Smooth muscle cell (in vitro differentiated cells): ENCODE measurements around the gene ANKRD65. TPM values are rescaled to one million over a fixed set of nuclear protein-coding genes. Genes with fewer than 3 reads are reported as not detected.

Experiments
- DNase-seq: peaks from one replicate; lab custom pipeline; 2025; ENCODE audit not compliant: unreplicated experiment; lab: John Stamatoyannopoulos, UW
- H2AFZ ChIP-seq: fragments of 200-600 bp; sonication (generic); 2 replicates; pipeline ENCODE4 v1.6.0; 2016; ENCODE audit warnings: antibody characterized with exemption, low read depth, mild to moderate bottlenecking
- H3F3A ChIP-seq: fragments of 200-600 bp; sonication (generic); 2 replicates; pipeline ENCODE4 v1.6.0; 2017; ENCODE audit warnings: antibody characterized with exemption, low read depth
- H3K27ac ChIP-seq: fragments of 200-600 bp; sonication (generic); 2 replicates; pipeline ENCODE4 v1.5.1; 2016; ENCODE audit warnings: low read depth, mild to moderate bottlenecking
- H3K27me3 ChIP-seq: fragments of 200-600 bp; sonication (generic); 2 replicates; pipeline ENCODE4 v1.6.1; 2016; ENCODE audit warnings: low read depth, mild to moderate bottlenecking
- H3K36me3 ChIP-seq: fragments of 200-600 bp; sonication (generic); 2 replicates; pipeline ENCODE4 v1.5.1; 2016; ENCODE audit warnings: low read depth
- H3K4me1 ChIP-seq: fragments of 200-600 bp; sonication (generic); 2 replicates; pipeline ENCODE4 v1.5.1; 2016; ENCODE audit warnings: low read depth
- H3K4me2 ChIP-seq: fragments of 200-600 bp; sonication (generic); 2 replicates; pipeline ENCODE4 v1.6.0; 2016; ENCODE audit warnings: mild to moderate bottlenecking
- H3K4me3 ChIP-seq: fragments of 200-600 bp; sonication (generic); 2 replicates; pipeline ENCODE4 v1.5.1; 2016; ENCODE audit warnings: mild to moderate bottlenecking
- H3K79me2 ChIP-seq: fragments of 200-600 bp; sonication (generic); 2 replicates; pipeline ENCODE4 v1.6.0; 2016; ENCODE audit warnings: low read depth, mild to moderate bottlenecking
- H3K9ac ChIP-seq: fragments of 200-600 bp; sonication (generic); 2 replicates; pipeline ENCODE4 v1.6.0; 2016; ENCODE audit warnings: low read depth
- H3K9me3 ChIP-seq: fragments of 200-600 bp; sonication (generic); replicated peaks from 2 replicates; pipeline ENCODE4 v1.5.1; 2016; ENCODE audit warnings: low read depth
- H4K20me1 ChIP-seq: fragments of 200-600 bp; sonication (generic); 2 replicates; pipeline ENCODE4 v1.6.0; 2016; ENCODE audit warnings: low read depth
- CTCF ChIP-seq: fragments of 200-600 bp; sonication (generic); IDR thresholded peaks from 2 replicates; pipeline ENCODE4 v1.5.1; 2017; ENCODE audit warnings: borderline replicate concordance, mild to moderate bottlenecking, antibody characterized with exemption; ENCODE audit not compliant: insufficient read depth, poor library complexity, severe bottlenecking
- WGBS: methylation state at CpG from one replicate; pipeline ENCODE4 v1.1.7; 2016; ENCODE audit warnings: low lambda C conversion rate; 5-methylcytosine and 5-hydroxymethylcytosine counted together
- polyA plus RNA-seq: library from polyadenylated mRNA; unstranded; fragments of >200 nt; fragmentation: Nextera tagmentation; extraction: Ambion mirVana; gene quantifications from 2 replicates; pipeline ENCODE4 v1.2.1, GENCODE V29; 2016
- total RNA-seq: library from RNA; depleted of rRNA; stranded (reverse); fragments of >200 nt; gene quantifications from 2 replicates; pipeline ENCODE4 v1.2.3, GENCODE V29; 2014

The ANKRD65 gene
- total and polyA plus RNA-seq, 2 experiments from 2014 or later = 6.1 to 10.1 TPM

DNA sequence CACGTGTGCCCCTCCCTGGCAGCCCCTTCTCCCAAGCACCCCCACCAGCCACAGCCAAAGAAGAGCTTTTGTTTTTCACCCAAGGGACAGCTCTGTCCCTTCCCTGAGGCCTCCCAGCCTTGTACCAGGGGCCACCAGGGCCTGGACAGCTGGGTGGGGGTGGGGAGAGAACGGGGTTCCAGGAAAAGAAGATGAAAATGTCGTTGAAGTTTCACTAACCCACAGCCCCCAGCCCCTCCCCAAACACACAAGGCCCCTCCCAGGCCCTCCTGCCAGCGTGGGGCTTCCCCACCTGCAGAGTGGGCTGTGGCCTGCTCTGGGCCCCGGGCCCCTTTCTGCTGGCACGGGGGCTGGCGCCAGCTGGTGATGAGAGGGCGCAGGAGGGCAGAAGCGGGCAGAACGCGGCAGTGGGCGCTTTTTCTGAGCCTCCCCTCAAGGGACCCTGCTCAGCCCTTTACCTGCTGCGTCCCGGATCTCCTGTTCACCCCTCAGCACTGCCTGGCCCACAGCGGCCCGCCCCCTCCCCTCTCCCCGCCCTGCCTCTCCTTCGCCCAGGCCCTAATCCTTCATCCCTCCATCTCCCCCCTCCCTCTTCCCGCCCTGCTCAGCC, 5.5 kb upstream of the ANKRD65 start:
- DNase-seq = no peak
- H4K20me1 ChIP-seq = no peaks in the 10 kb centered on the region
- H3K79me2 ChIP-seq = no peaks in the 10 kb centered on the region
- no peak overlapping the region for H3K4me3 ChIP-seq
- no peaks in the 10 kb centered on the region for H3K36me3 ChIP-seq
- H3F3A ChIP-seq = peaks cover 25% of the 10 kb centered on the region
- H3K27ac ChIP-seq = no peak overlapping the region
- 44% methylated on average over 12 of the region's 19 CpGs for WGBS
- H3K27me3 ChIP-seq = no peaks in the 10 kb centered on the region
- no peak overlapping the region for H3K9ac ChIP-seq
- TF ChIP-seq CTCF = no peak
- H3K9me3 ChIP-seq = no peaks in the 10 kb centered on the region
- no peak overlapping the region for H2AFZ ChIP-seq
- H3K4me2 ChIP-seq = no peak overlapping the region
- H3K4me1 ChIP-seq = peaks cover 24% of the 10 kb centered on the region

DNA sequence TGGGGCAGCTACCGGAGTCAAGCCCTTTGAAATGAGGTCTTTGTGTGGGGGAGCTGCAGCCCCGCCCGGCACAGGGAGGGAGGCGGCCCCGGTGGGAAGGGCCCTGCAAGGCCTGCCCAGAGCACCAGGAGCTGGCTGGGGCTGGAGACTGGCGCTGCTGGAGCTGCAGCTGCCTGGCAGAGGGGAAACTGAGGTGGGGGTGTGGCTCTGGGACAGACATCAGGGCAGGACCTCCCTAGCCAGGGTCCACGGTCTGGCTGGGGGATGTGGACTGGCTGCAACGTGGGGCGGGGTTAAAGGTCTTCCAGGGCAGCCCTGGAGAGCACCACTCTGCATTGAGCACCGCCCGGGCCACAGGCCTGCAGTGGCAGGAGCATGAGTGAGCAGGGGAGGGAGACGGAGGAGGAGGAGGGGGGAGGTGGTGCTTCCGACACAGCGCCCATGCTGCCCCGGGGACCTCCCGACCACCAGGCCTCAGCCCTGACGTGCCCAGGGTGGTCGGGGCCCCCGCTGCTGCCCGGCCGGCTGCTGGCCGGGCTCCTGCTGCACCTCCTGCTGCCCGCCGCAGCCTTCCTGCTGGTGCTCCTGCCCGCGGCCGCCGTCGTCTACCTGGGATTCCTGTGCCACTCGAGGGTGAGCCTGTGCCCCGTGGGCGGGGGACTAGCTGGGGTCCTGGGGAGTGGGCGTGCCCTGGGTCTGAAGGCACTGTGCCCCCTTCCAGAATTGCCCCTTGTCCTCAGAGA, 4.8 kb upstream of the ANKRD65 start:
- Histone ChIP-seq H2AFZ (no peak overlapping the region), H3K27ac (no peak overlapping the region), H3F3A (peaks cover 25% of the 10 kb centered on the region), H3K9me3 (no peaks in the 10 kb centered on the region), H3K4me2 (no peak overlapping the region), H3K36me3 (no peaks in the 10 kb centered on the region), H3K4me3 (no peak overlapping the region), H3K79me2 (no peaks in the 10 kb centered on the region), H4K20me1 (no peaks in the 10 kb centered on the region), H3K9ac (no peak overlapping the region), H3K4me1 (peaks cover 22% of the 10 kb centered on the region), H3K27me3 (no peaks in the 10 kb centered on the region)
- no peak for TF ChIP-seq CTCF
- 70% methylated on average over 5 of the region's 33 CpGs for WGBS
- no peak for DNase-seq

DNA sequence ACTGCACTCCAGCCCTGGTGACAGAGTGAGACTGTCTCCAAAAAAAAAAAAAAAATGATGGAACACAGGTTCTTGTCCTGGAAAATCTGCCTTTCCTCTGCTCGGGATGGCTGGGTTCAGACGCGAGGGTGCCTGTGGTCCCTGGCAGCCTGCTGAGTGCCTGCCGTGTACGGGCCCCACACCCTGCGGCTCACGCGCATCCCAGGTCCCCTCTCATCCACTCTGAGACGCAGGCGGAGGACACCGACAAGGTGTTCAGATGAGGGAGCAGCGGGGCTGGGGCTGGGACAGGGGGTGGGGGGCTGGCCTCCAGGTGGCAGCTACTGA, 4.3 kb upstream of the ANKRD65 start:
- no peak overlapping the region for H3K27ac ChIP-seq
- no peak overlapping the region for H2AFZ ChIP-seq
- 86% methylated on average over 11 of the region's 12 CpGs for WGBS
- no peak overlapping the region for H3K4me2 ChIP-seq
- H3K79me2 ChIP-seq = no peaks in the 10 kb centered on the region
- peaks cover 18% of the 10 kb centered on the region for H3K4me1 ChIP-seq
- H3K9me3 ChIP-seq = no peaks in the 10 kb centered on the region
- no peak for TF ChIP-seq CTCF
- no peak for DNase-seq
- H4K20me1 ChIP-seq = no peaks in the 10 kb centered on the region
- no peaks in the 10 kb centered on the region for H3K36me3 ChIP-seq
- H3F3A ChIP-seq = peaks cover 22% of the 10 kb centered on the region
- no peak overlapping the region for H3K9ac ChIP-seq
- no peak overlapping the region for H3K4me3 ChIP-seq
- no peaks in the 10 kb centered on the region for H3K27me3 ChIP-seq

DNA sequence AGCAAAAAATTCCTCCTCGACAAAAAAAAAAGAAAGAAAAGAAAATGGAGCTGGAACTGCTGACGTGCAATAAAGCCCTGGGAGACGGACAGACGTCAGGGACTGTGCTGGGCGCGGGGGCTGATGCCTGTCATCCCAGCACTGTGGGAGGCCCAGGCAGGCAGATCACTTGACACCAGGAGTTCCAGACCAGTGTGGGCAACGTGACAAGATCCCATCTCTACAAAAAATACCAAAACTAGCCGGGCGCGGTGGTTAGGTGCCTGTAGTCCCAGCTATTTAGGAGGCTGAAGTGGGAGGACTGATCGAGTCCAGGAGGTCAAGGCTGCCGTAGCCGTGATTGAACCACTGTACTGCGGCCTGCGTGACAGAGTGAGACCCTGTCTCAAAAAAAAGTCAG, 3.6 kb upstream of the ANKRD65 start:
- Histone ChIP-seq H3K4me3 (no peak overlapping the region), H3K79me2 (no peaks in the 10 kb centered on the region), H2AFZ (no peak overlapping the region), H3K9ac (no peak overlapping the region), H3F3A (peaks cover 15% of the 10 kb centered on the region), H4K20me1 (no peaks in the 10 kb centered on the region), H3K4me1 (peaks cover 15% of the 10 kb centered on the region), H3K27me3 (no peaks in the 10 kb centered on the region), H3K27ac (no peak overlapping the region), H3K9me3 (no peaks in the 10 kb centered on the region), H3K36me3 (no peaks in the 10 kb centered on the region), H3K4me2 (no peak overlapping the region)
- no peak for TF ChIP-seq CTCF
- DNase-seq = no peak
- 80% methylated on average over 15 of the region's 15 CpGs for WGBS
